NT2/D1 (cell line): ENCODE data around the gene SH2D5.

Experiments used
- DNase-seq: peaks from one replicate; pipeline ENCODE4 v3.0.0-alpha.2; 2011; ENCODE audit warnings: low read depth, low spot score
- H3K27me3 ChIP-seq: 2 replicates; pipeline ENCODE4 v1.6.0; 2011; ENCODE audit warnings: mild to moderate bottlenecking; ENCODE audit not compliant: insufficient read length, insufficient read depth
- H3K36me3 ChIP-seq: 2 replicates; pipeline ENCODE4 v1.6.1; 2011; ENCODE audit warnings: mild to moderate bottlenecking, low read length, mixed read lengths; ENCODE audit not compliant: insufficient read depth, insufficient read length
- H3K4me1 ChIP-seq: 2 replicates; pipeline ENCODE4 v1.5.1; 2011; ENCODE audit not compliant: insufficient read depth, insufficient read length
- H3K4me3 ChIP-seq: 2 replicates; pipeline ENCODE4 v1.5.1; 2011; ENCODE audit warnings: low read depth; ENCODE audit not compliant: insufficient read length
- H3K9ac ChIP-seq: 2 replicates; pipeline ENCODE4 v1.6.0; 2011; ENCODE audit warnings: low read depth; ENCODE audit not compliant: insufficient read length
- H3K9me3 ChIP-seq: 2 replicates; pipeline ENCODE4 v1.5.1; 2011; ENCODE audit warnings: mild to moderate bottlenecking, low read length; ENCODE audit not compliant: insufficient read depth
- SUZ12 ChIP-seq: IDR thresholded peaks from 2 replicates; pipeline ENCODE4 v1.6.1; 2011; ENCODE audit not compliant: insufficient read length, insufficient read depth; ENCODE audit errors: extremely low read depth
- YY1 ChIP-seq: IDR thresholded peaks from 2 replicates; pipeline ENCODE4 v1.6.1; 2011; ENCODE audit not compliant: insufficient read length, insufficient read depth
- ZNF274 ChIP-seq: IDR thresholded peaks from 2 replicates; pipeline ENCODE4 v1.6.1; 2011; ENCODE audit warnings: mild to moderate bottlenecking, low read depth, low read length

SH2D5 gene

GRCh38 chr1:20727746-20728316 lies 4.7 kb downstream of the SH2D5 start:
- no peak for DNase-seq
- Histone ChIP-seq H3K9me3 (no peaks in the 10 kb centered on the region), H3K27me3 (peaks cover 29% of the 10 kb centered on the region), H3K36me3 (no peaks in the 10 kb centered on the region), H3K4me3 (no peak overlapping the region), H3K4me1 (peaks cover 25% of the 10 kb centered on the region), H3K9ac (no peak overlapping the region)
- TF ChIP-seq ZNF274 (no peak), SUZ12 (no peak), YY1 (no peak)

DNA sequence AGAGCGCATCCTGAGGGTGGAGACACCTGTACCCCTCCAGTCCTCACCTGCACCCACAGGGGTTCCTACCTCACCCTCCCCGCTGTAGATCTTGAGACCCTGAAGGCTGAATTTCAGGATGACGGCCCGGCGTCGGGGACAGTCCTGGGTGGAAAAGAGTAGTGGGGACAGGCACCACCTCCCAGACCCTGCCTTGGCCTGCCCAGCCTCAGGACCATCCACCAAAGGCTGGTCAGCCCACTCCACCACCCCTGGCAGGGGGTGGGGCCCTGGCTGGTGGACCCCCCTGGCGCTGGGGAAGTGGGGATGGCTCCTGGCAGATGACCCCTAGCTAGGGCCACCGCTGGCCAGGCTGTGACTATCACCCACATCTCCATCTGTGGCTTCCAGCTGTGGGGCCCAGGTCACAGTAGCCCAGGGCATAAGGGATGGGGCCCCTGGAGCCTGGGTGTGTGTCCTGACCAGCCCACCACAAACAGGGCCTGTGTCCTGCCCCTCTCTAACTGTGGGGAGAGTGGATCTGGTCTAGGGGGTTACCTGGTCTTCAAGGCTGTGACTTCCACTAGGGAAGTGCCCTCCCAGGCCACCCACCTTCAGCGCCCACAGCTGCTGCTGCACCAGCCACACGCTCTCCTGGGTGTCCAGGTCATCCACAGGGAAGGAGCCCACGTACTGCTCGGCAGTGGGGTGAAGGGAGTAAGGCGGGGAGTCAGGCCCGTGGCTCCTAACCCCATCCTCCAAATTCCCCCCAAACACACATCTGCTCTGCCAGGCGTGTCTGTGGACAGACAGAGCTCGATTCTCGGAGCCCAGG lies 5.4 kb downstream of the SH2D5 start:
- Histone ChIP-seq H3K4me3 (no peak overlapping the region), H3K9ac (no peak overlapping the region), H3K36me3 (no peaks in the 10 kb centered on the region), H3K4me1 (peaks cover 25% of the 10 kb centered on the region), H3K9me3 (no peaks in the 10 kb centered on the region), H3K27me3 (peaks cover 23% of the 10 kb centered on the region)
- no peak for TF ChIP-seq ZNF274
- no peak for TF ChIP-seq SUZ12
- no peak for TF ChIP-seq YY1
- no peak for DNase-seq

GRCh38 chr1:20726118-20726911 lies 6.2 kb downstream of the SH2D5 start:
- Histone ChIP-seq H3K9ac (no peak overlapping the region), H3K4me1 (peaks cover 25% of the 10 kb centered on the region), H3K4me3 (no peak overlapping the region), H3K9me3 (no peaks in the 10 kb centered on the region), H3K36me3 (no peaks in the 10 kb centered on the region), H3K27me3 (peaks cover 17% of the 10 kb centered on the region)
- DNase-seq = no peak
- TF ChIP-seq SUZ12 (no peak), YY1 (no peak), ZNF274 (no peak)

DNA sequence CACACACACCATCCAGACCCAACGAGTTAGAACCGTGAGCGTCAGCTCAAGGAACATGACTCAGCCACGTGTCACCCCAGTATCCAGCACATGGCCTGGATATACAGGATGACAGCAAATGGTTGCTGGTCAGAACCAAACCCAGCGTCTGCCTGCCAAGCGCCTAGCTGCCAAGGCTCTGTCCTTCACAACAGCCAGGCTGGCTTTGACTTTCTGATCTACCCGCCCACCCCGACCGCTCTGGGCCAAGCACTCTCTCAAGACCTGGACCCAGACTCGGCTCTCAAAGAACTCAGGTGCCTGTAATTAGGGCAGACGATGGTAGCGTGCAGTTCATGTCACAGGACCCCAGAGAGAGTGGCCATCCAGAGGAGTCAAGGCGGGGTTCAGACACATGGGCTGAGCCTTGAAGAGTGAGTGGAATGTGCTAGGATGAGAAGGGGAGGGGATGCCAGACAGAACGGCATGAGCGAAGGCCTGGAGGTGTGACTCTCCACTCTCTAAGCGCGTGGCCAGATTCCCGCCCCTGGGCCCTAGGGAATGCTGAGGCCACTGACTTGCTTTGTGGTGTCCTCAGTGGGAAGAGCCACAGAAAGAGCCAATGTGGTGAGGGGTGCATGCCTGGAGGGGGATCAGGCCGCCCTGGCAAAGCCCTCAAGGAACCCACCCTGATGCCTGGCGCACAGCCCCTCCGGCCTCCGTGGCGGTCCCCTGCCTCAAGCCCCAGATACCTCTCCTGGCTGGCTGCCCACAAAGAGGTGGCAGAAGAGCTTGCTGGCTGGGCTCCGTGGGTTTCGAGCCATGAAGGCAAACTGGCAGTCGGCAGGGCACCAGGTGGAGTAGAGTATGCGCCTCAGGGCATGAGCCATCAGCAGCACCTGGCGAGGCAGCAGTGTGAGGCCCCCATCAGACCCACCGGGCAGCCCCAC lies 7.0 kb downstream of the SH2D5 start:
- Histone ChIP-seq H3K9ac (no peak overlapping the region), H3K4me1 (peaks cover 23% of the 10 kb centered on the region), H3K9me3 (no peaks in the 10 kb centered on the region), H3K27me3 (peaks cover 9% of the 10 kb centered on the region), H3K36me3 (no peaks in the 10 kb centered on the region), H3K4me3 (no peak overlapping the region)
- DNase-seq = no peak
- TF ChIP-seq YY1 (no peak), ZNF274 (no peak), SUZ12 (no peak)

- Histone ChIP-seq H3K4me1 (peaks cover 23% of the 10 kb centered on the region), H3K4me3 (no peak overlapping the region), H3K9me3 (no peaks in the 10 kb centered on the region), H3K9ac (no peak overlapping the region), H3K36me3 (no peaks in the 10 kb centered on the region), H3K27me3 (peaks cover 3% of the 10 kb centered on the region)
- DNase-seq = no peak
- TF ChIP-seq ZNF274 = no peak
- no peak for TF ChIP-seq SUZ12
- TF ChIP-seq YY1 = no peak
These were observed 7.9 kb downstream of the SH2D5 start for GRCh38 chr1:20724364-20725188.
